ENCODE measurements around the gene MSI2. TPM values are rescaled to one million over a fixed set of nuclear protein-coding genes. Genes with fewer than 3 reads are reported as not detected.

The MSI2 gene
- total RNA-seq, 4 donors from 2014 or later: 15.9 to 22.9 (median 17.0) TPM

- H3K9me3 ChIP-seq: no peaks in the 10 kb centered on the region
- H3K4me3 ChIP-seq: no peak overlapping the region
- no peaks in the 10 kb centered on the region for H3K4me1 ChIP-seq
- H3K36me3 ChIP-seq: peaks cover 0 to 6% (median 0%) of the 10 kb centered on the region in 3 donors
- H3K27me3 ChIP-seq: no peaks in the 10 kb centered on the region
- intact Hi-C loops (cut with DNase I): no loop called here
- DNase-seq: no peak
- WGBS, 2 donors: 85 to 90% methylated on average over 4 of the region's 4 CpGs
- H3K27ac ChIP-seq: no peak overlapping the region
- TF ChIP-seq CTCF (IDR thresholded peaks at IDR 0.05): no peak
- TF ChIP-seq POLR2A (IDR thresholded peaks at IDR 0.05): no peak
These were observed 86.8 kb downstream of the MSI2 start for GRCh38 chr17:57342963-57343589.

- no peak for DNase-seq
- Histone ChIP-seq H3K27me3 (no peaks in the 10 kb centered on the region), H3K27ac (no peak overlapping the region), H3K4me1 (no peaks in the 10 kb centered on the region), H3K9me3 (no peaks in the 10 kb centered on the region), H3K4me3 (no peak overlapping the region), H3K36me3 (peaks cover 0 to 13% (median 0%) of the 10 kb centered on the region in 3 donors)
- TF ChIP-seq CTCF (IDR thresholded peaks at IDR 0.05) (no peak), POLR2A (IDR thresholded peaks at IDR 0.05) (no peak)
- intact Hi-C loops (cut with DNase I): no loop called here
- 85 to 95% methylated on average over 5 of the region's 5 CpGs for WGBS, 2 donors
These were observed 87.4 kb downstream of the MSI2 start for GRCh38 chr17:57343717-57344116.

- TF ChIP-seq CTCF (IDR thresholded peaks at IDR 0.05) (no peak), POLR2A (IDR thresholded peaks at IDR 0.05) (no peak)
- H3K4me3 ChIP-seq: no peak overlapping the region
- intact Hi-C loops (cut with DNase I): no loop called here
- H3K36me3 ChIP-seq: peaks cover 0 to 15% (median 0%) of the 10 kb centered on the region in 3 donors
- no peaks in the 10 kb centered on the region for H3K4me1 ChIP-seq
- 95 to 98% methylated on average over 4 of the region's 4 CpGs for WGBS, 2 donors
- no peaks in the 10 kb centered on the region for H3K27me3 ChIP-seq
- no peaks in the 10 kb centered on the region for H3K9me3 ChIP-seq
- no peak for DNase-seq
- H3K27ac ChIP-seq: no peak overlapping the region
These were observed 87.9 kb downstream of the MSI2 start for GRCh38 chr17:57344261-57344660.

- Histone ChIP-seq H3K27ac (no peak overlapping the region), H3K9me3 (no peaks in the 10 kb centered on the region), H3K4me1 (peaks cover 0 to 7% (median 0%) of the 10 kb centered on the region in 3 donors), H3K27me3 (no peaks in the 10 kb centered on the region), H3K36me3 (peaks cover 0 to 15% (median 0%) of the 10 kb centered on the region in 3 donors), H3K4me3 (no peak overlapping the region)
- no peak for DNase-seq
- intact Hi-C loops (cut with DNase I): no loop called here
- WGBS, 2 donors: 75 to 79% methylated on average over 3 of the region's 3 CpGs
- TF ChIP-seq POLR2A (IDR thresholded peaks at IDR 0.05) (no peak), CTCF (IDR thresholded peaks at IDR 0.05) (no peak)
These were observed 93.4 kb downstream of the MSI2 start for GRCh38 chr17:57349541-57350247.

- H3K27me3 ChIP-seq: no peaks in the 10 kb centered on the region
- H3K9me3 ChIP-seq: no peaks in the 10 kb centered on the region
- intact Hi-C loops (cut with DNase I): no loop called here
- DNase-seq: no peak
- H3K4me3 ChIP-seq: no peak overlapping the region
- no peak for TF ChIP-seq POLR2A (IDR thresholded peaks at IDR 0.05)
- TF ChIP-seq CTCF (IDR thresholded peaks at IDR 0.05): no peak
- H3K4me1 ChIP-seq: peaks cover 0 to 8% (median 0%) of the 10 kb centered on the region in 3 donors
- 73 to 85% methylated on average over 4 to 6 of the region's 6 CpGs for WGBS, 2 donors
- H3K27ac ChIP-seq: no peak overlapping the region
- peaks cover 0 to 15% (median 0%) of the 10 kb centered on the region in 3 donors for H3K36me3 ChIP-seq
These were observed 93.9 kb downstream of the MSI2 start for GRCh38 chr17:57350266-57350665.
